ENCODE results near the gene DNAI7. TPM values are rescaled to one million over a fixed set of nuclear protein-coding genes. Genes with fewer than 3 reads are reported as not detected.
A peak's percentile ranks its signal among the peaks of the same experiment; 100 is the strongest.

DNAI7 gene
- total and polyA plus RNA-seq, 2 of the 13 experiments (the other 11 are each of a cell fraction or from before 2014, with no cell fraction given): 0.04 to 0.25 TPM

DNA sequence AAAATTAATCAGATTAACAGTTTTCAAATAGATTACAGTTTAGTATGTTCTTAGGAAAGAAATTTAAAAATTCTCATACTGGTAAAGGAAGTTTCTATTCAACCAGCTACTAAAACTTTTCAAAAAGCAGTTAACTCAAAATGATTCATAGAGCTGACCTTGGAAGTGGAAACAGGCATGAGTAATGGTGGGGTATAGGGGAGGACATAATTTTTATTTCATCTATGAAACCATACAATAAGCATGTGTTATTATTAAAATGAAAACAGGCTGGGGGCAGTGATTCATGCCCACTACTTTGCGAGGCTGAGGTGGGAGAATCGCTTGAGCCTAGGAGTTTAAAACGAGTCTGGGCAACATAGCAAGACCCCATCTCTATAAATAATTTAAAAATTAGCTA, 73.0 kb downstream of the DNAI7 start:
- ATAC-seq (no peak), FAIRE-seq (no peak), DNase-seq (ENCODE audit: low spot score) (no peak)
- H3K79me2 ChIP-seq (ENCODE audit: insufficient read depth, low read length): no peaks in the 10 kb centered on the region
- no peak for TF ChIP-seq ZBTB20 (CRISPR knock-in tag; IDR thresholded peaks at IDR 0.05; ENCODE audit: borderline replicate concordance, low read depth)
- H3K36me3 ChIP-seq (replicated peaks in 1 of 2; ENCODE audit: control insufficient read depth in 1 of 2, insufficient read depth in 2 of 2, low read length in 2 of 2): no peaks in the 10 kb centered on the region
- no peak overlapping the region for H3K9ac ChIP-seq (ENCODE audit: insufficient read depth, low read depth, low read length)
- H3K4me1 ChIP-seq (ENCODE audit: insufficient read depth, low read length): no peaks in the 10 kb centered on the region
- H3K27ac ChIP-seq (ENCODE audit: extremely low read length, insufficient read depth, low read length): no peak overlapping the region
- CTCF ChIA-PET (ENCODE audit: low intra/inter-chr PET ratio, low total read pairs): no interaction called here
- H3K9me3 ChIP-seq (ENCODE audit: low read length): no peaks in the 10 kb centered on the region
- no peak overlapping the region for H3K4me3 ChIP-seq (replicated peaks in 1 of 3; ENCODE audit: insufficient read depth in 1 of 3, low read depth in 2 of 3, low read length in 3 of 3)
- BruUV-seq (replicated peaks): no TSS peak
- 35% methylated on average over 3 of the region's 3 CpGs for WGBS (ENCODE audit: low lambda C conversion rate)
- H3K27me3 ChIP-seq (ENCODE audit: control insufficient read depth in 1 of 2, insufficient read depth in 2 of 2, low read length in 2 of 2): no peaks in the 10 kb centered on the region
- POLR2A ChIA-PET: no interaction called here
- intact Hi-C loops (cut with micrococcal nuclease; ENCODE audit: unreplicated experiment) (no loop called here), in situ Hi-C loops (cut with HindIII; ENCODE audit: extremely low pct_ligation_motif_present, low pct_unique_long_range_greater_than_20kb) (no loop called here)
- no peak overlapping the region for H2AFZ ChIP-seq (ENCODE audit: low read length)
- no peak overlapping the region for H3K4me2 ChIP-seq (ENCODE audit: low read depth, low read length)
- H4K20me1 ChIP-seq (ENCODE audit: insufficient read depth, low read length): no peaks in the 10 kb centered on the region

DNA sequence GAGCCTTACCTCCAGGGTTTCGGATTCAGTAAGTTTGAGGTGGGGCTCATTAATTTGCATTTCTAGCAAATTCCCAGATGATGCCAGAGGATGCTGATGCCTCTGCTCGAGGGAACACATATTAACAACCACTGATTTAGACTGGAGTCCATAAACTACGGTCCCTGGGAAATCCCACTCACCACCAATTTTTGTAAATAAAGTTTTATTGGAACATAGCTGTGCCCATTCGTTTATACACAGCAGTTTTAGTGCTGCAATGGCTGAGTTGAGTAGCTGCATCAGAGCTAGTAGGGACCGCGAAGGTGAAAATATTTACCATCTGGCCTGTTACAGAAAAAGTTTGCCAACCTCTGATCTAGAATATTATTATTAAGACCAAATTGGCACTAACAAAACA, 73.8 kb downstream of the DNAI7 start:
- Histone ChIP-seq H3K27ac (ENCODE audit: extremely low read length, insufficient read depth, low read length) (no peak overlapping the region), H3K9ac (ENCODE audit: insufficient read depth, low read depth, low read length) (no peak overlapping the region), H3K36me3 (replicated peaks in 1 of 2; ENCODE audit: control insufficient read depth in 1 of 2, insufficient read depth in 2 of 2, low read length in 2 of 2) (no peaks in the 10 kb centered on the region), H3K27me3 (ENCODE audit: control insufficient read depth in 1 of 2, insufficient read depth in 2 of 2, low read length in 2 of 2) (no peaks in the 10 kb centered on the region), H3K4me3 (replicated peaks in 1 of 3; ENCODE audit: insufficient read depth in 1 of 3, low read depth in 2 of 3, low read length in 3 of 3) (no peak overlapping the region), H3K4me1 (ENCODE audit: insufficient read depth, low read length) (no peaks in the 10 kb centered on the region), H2AFZ (ENCODE audit: low read length) (no peak overlapping the region), H4K20me1 (ENCODE audit: insufficient read depth, low read length) (no peaks in the 10 kb centered on the region), H3K9me3 (ENCODE audit: low read length) (no peaks in the 10 kb centered on the region), H3K79me2 (ENCODE audit: insufficient read depth, low read length) (no peaks in the 10 kb centered on the region), H3K4me2 (ENCODE audit: low read depth, low read length) (no peak overlapping the region)
- no TSS peak for BruUV-seq (replicated peaks)
- TF ChIP-seq, protein P1, sequence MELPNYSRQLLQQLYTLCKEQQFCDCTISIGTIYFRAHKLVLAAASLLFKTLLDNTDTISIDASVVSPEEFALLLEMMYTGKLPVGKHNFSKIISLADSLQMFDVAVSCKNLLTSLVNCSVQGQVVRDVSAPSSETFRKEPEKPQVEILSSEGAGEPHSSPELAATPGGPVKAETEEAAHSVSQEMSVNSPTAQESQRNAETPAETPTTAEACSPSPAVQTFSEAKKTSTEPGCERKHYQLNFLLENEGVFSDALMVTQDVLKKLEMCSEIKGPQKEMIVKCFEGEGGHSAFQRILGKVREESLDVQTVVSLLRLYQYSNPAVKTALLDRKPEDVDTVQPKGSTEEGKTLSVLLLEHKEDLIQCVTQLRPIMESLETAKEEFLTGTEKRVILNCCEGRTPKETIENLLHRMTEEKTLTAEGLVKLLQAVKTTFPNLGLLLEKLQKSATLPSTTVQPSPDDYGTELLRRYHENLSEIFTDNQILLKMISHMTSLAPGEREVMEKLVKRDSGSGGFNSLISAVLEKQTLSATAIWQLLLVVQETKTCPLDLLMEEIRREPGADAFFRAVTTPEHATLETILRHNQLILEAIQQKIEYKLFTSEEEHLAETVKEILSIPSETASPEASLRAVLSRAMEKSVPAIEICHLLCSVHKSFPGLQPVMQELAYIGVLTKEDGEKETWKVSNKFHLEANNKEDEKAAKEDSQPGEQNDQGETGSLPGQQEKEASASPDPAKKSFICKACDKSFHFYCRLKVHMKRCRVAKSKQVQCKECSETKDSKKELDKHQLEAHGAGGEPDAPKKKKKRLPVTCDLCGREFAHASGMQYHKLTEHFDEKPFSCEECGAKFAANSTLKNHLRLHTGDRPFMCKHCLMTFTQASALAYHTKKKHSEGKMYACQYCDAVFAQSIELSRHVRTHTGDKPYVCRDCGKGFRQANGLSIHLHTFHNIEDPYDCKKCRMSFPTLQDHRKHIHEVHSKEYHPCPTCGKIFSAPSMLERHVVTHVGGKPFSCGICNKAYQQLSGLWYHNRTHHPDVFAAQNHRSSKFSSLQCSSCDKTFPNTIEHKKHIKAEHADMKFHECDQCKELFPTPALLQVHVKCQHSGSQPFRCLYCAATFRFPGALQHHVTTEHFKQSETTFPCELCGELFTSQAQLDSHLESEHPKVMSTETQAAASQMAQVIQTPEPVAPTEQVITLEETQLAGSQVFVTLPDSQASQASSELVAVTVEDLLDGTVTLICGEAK (IDR thresholded peaks at IDR 0.05): no peak
- TF ChIP-seq, protein P1 (CRISPR knock-in tag; IDR thresholded peaks at IDR 0.05): 0 out of 2 replicates have a peak, but pooled peaks have one; percentile 26
- no peak for TF ChIP-seq ZFP82 (CRISPR knock-in tag; IDR thresholded peaks at IDR 0.05; ENCODE audit: borderline replicate concordance)
- DNase-seq (ENCODE audit: low spot score) (no peak), ATAC-seq (no peak), FAIRE-seq (no peak)
- CTCF ChIA-PET (ENCODE audit: low intra/inter-chr PET ratio, low total read pairs): no interaction called here
- intact Hi-C loops (cut with micrococcal nuclease; ENCODE audit: unreplicated experiment) (no loop called here), in situ Hi-C loops (cut with HindIII; ENCODE audit: extremely low pct_ligation_motif_present, low pct_unique_long_range_greater_than_20kb) (no loop called here)
- WGBS (ENCODE audit: low lambda C conversion rate): 42% methylated on average over 6 of the region's 6 CpGs
- POLR2A ChIA-PET: no interaction called here
